Muscle of back (tissue), 13 donors: ENCODE results near the gene GRIN2A. TPM values are rescaled to one million over a fixed set of nuclear protein-coding genes. Genes with fewer than 3 reads are reported as not detected.

Source experiments
- DNase-seq, 3 donors: peaks; one replicate each; pipeline versions ENCODE4 v3.0.0 to v3.0.0-alpha.2; 2013
- long read RNA-seq, 9 donors: transcript quantifications; one replicate each; lab custom pipeline, GENCODE V29; 2026
- polyA plus RNA-seq, 10 donors: library from polyadenylated mRNA; unstranded; fragments of 120-200 nt; gene quantifications; one replicate each; pipeline ENCODE4 v1.2.1, GENCODE V29; 2013; ENCODE audit not compliant: insufficient read length in 10 of 10

Gene GRIN2A
- under 1 TPM; 0.22 to 0.66 (median 0.34) TPM for polyA plus RNA-seq
- long read RNA-seq, donor 1: 0 reads
- long read RNA-seq, donor 2: 0 reads
- long read RNA-seq, donor 3: 0 reads
- long read RNA-seq, donor 4: 0 reads
- long read RNA-seq, donor 5: 0 reads
- long read RNA-seq, donor 6: 0 reads
- long read RNA-seq, donor 7: 0 reads
- long read RNA-seq, donor 8: 0 reads
- long read RNA-seq, donor 9: 0 reads

GRCh38 chr16:10182222-10183053, at the start of gene GRIN2A:
Gene GRIN2A, minus strand, starts transcription at chr16:10182428. Its CDS starts 2,017 bp downstream, at chr16:10180411.
- DNase-seq: peak in 2 of 3 donors; percentile 9 to 26

GRCh38 chr16:10231563-10231962, 49.3 kb upstream of the GRIN2A start:
- DNase-seq: no peak

- DNase-seq: no peak
These were observed 46.6 kb upstream of the GRIN2A start for GRCh38 chr16:10228779-10229178.

- DNase-seq: no peak
These were observed 44.7 kb upstream of the GRIN2A start for GRCh38 chr16:10226987-10227306.

GRCh38 chr16:10226141-10226986, 44.1 kb upstream of the GRIN2A start:
- no peak for DNase-seq

- no peak for DNase-seq
These were observed 43.4 kb upstream of the GRIN2A start for GRCh38 chr16:10225653-10226052.

GRCh38 chr16:10224850-10225249, 42.6 kb upstream of the GRIN2A start:
- peak in 1 of 3 donors; percentile 26 for DNase-seq

GRCh38 chr16:10220942-10221341, 38.7 kb upstream of the GRIN2A start:
- no peak for DNase-seq

- no peak for DNase-seq
These were observed 37.5 kb upstream of the GRIN2A start for GRCh38 chr16:10219742-10220141.

GRCh38 chr16:10218490-10219206, 36.4 kb upstream of the GRIN2A start:
- DNase-seq: no peak

- no peak for DNase-seq
These were observed 31.5 kb upstream of the GRIN2A start for GRCh38 chr16:10213748-10214147.

GRCh38 chr16:10210944-10211343, 28.7 kb upstream of the GRIN2A start:
- no peak for DNase-seq

GRCh38 chr16:10206865-10207264, 24.6 kb upstream of the GRIN2A start:
- no peak for DNase-seq

GRCh38 chr16:10206215-10206614, 24.0 kb upstream of the GRIN2A start:
- no peak for DNase-seq

- DNase-seq: no peak
These were observed 23.5 kb upstream of the GRIN2A start for GRCh38 chr16:10205688-10206087.

- no peak for DNase-seq
These were observed 20.4 kb upstream of the GRIN2A start for GRCh38 chr16:10202649-10203048.

GRCh38 chr16:10200637-10201586, 18.7 kb upstream of the GRIN2A start:
- no peak for DNase-seq

GRCh38 chr16:10196999-10197398, 14.8 kb upstream of the GRIN2A start:
- DNase-seq: no peak

GRCh38 chr16:10191096-10191495, 8.9 kb upstream of the GRIN2A start:
- no peak for DNase-seq

- DNase-seq: no peak
These were observed 7.7 kb upstream of the GRIN2A start for GRCh38 chr16:10189861-10190390.
